IPS DF 4.7 (cell line): ENCODE results near the gene TUBB3.

ENCODE experiments used
- DNase-seq: peaks from one replicate; pipeline ENCODE4 v3.0.0-alpha.2; 2013; ENCODE audit warnings: low spot score; ENCODE audit errors: extremely low read depth

The TUBB3 gene

DNA sequence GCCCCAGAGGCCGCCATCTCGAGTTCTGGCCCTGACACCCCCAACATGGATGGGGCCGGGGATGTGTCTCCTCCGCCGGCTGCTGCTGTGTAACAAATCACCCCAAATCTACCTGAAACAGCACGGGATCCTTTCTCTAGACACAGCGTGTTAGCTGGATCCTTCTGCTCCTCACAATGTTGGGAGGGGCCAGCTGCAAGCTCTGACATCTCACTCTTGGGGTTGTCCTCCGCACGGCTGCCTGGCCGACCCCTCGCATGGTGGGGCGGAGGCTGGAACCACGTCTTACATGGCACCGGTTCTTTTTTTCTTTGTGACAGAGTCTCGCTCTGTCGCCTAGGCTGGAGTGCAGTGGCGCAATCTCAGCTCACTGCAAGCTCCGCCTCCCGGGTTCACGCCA, 13.8 kb downstream of the TUBB3 start:
- DNase-seq = no peak

GRCh38 chr16:89938175-89938885, 15.2 kb downstream of the TUBB3 start:
- no peak for DNase-seq

DNA sequence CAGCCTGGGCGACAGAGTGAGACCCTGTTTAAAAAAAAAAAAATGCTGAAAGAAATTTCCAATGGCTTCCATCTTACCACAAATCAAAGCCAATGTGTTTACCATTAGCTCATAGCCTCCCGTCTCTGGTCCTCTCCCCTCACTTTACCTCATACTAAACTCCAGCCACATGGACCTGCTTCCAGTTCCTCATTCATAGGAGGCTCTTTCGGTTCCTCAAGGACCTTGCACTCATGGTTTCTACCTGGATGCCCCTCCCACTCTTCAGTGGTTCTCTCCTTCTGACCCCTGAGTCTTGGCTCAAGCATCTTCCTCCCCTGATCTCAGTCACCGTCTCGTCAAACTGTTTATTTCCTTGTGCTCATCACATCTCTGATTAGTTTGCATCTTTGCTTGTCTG, 21.6 kb downstream of the TUBB3 start:
- DNase-seq = no peak

- no peak for DNase-seq
Measured at GRCh38 chr16:89945654-89946053, 22.5 kb downstream of the TUBB3 start.

- no peak for DNase-seq
Measured at GRCh38 chr16:89946515-89946914, 23.4 kb downstream of the TUBB3 start.

DNA sequence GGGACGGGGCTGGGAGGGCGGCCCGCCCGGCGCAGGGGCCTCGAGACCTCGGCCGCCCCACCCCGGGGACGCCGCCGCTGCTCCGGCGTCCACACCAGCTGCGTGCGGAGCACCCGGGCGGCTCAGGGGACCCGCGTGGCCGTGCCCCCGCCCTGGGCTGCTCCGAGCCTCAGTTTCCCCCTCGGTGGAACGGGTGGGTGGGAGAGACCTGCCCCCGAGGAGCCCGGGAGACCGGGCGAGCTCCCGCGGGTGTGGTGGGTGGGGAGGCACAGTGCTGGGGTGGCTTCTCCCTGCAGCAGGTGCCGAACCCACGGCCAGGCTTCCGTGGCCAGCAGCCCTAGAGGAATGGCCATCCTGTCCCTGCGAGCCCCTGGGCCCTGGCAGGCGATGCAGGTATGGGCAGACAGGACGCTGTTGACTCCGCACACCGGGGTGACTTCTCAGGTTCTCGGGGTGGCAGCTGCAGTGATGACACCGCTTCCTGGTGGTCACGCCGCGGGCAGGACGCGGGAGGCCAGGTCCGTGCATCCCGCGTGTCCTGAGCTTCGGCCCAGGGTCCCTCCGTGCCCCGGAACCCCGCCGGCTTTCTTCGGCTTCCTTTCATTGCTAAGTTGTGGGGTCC, 26.1 kb downstream of the TUBB3 start:
- no peak for DNase-seq

GRCh38 chr16:89949756-89950155, 26.6 kb downstream of the TUBB3 start:
- DNase-seq = no peak

- no peak for DNase-seq
Measured at GRCh38 chr16:89951509-89951908, 28.4 kb downstream of the TUBB3 start.

DNA sequence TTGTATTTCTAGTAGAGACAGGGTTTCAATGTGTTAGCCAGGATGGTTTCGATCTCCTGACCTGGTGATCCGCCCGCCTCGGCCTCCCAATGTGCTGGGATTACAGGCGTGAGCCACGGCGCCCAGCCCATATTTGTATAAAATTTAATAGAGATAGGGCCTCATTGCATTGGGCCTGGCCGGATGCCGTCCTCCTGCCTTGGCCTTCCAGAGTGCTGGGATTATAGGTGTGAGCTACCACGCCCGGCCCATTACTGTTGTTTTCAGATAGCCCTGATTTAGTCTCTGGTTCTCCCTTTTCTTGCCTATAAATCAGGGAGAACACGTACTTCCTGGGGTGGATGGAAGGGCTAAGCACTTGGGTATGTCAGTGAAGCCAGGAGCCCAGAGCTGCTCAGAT, 28.9 kb downstream of the TUBB3 start:
- no peak for DNase-seq

DNA sequence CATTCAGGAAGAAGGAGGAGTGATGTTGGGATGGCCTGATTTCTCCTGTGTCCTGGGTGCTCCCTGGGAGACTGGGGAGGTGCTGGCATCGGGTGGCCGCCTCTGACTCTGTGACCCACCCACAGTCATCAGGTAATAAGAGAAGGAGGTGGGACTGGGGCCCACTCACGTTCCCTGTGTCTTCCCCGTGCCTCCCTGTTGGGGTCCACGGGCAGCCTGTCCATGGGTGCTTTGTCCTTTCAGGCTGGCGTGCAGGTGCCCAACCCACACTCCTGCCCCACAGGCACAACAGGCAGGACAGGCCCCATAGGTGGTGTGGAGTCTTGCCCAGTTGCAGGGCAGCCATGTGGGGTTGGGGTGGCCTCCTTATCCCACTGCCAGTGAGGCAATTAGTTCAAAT, 29.4 kb downstream of the TUBB3 start:
- DNase-seq = no peak

GRCh38 chr16:89953671-89954406, 30.7 kb downstream of the TUBB3 start:
- no peak for DNase-seq

DNA sequence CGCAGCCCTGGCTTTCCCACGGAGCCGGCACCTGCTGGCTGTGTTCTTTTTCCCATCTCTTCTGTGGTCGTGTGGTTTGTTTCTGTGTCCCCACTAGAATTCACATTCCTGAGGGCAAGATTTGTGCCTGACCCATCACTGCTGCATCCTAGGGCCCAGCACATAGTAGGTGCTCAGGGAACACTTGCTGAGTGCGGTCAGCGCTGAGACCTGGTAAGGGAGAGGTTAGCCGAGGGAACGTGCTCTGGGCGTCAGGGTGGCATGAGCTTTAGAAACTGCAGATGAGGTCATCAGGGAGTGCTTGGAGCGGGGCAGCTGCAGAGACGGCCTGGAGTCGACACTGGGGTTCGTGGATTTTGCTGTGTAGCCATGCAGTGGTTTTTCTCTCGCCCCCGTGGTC, 31.3 kb downstream of the TUBB3 start:
- DNase-seq = no peak

DNA sequence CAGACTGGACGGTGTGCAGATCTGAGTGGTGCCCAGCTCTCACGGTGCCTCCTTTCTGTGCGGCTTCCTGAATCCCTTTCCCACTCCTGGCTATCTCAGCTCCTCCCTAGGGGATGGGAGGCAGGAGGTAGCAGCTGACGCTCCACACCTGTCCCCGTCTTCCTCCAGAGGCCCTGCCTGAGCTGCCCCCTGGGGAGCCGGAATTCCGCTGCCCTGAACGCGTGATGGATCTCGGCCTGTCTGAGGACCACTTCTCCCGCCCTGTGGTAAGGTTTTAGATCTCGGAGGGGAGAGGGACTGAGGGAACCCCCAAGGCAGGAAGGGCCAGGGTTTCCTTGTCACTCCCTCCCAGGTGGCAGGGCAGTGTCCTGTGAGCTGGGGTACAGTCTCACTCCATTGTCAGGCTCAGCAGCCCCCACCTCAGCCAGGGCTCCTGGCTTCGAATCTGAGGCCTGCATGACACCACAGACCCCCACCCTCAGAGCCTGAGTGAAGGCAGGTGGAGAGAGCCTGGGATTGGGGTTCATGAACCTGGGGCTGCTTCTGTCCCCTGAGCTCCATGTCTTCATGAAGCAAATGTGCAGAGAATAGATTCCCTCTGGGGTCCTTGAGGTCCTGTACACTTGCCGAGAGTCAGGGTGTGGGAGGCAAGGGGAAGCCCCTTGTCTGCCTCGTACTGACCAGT, 32.0 kb downstream of the TUBB3 start:
- DNase-seq = no peak

GRCh38 chr16:89956505-89957215, 33.5 kb downstream of the TUBB3 start:
- DNase-seq = no peak

DNA sequence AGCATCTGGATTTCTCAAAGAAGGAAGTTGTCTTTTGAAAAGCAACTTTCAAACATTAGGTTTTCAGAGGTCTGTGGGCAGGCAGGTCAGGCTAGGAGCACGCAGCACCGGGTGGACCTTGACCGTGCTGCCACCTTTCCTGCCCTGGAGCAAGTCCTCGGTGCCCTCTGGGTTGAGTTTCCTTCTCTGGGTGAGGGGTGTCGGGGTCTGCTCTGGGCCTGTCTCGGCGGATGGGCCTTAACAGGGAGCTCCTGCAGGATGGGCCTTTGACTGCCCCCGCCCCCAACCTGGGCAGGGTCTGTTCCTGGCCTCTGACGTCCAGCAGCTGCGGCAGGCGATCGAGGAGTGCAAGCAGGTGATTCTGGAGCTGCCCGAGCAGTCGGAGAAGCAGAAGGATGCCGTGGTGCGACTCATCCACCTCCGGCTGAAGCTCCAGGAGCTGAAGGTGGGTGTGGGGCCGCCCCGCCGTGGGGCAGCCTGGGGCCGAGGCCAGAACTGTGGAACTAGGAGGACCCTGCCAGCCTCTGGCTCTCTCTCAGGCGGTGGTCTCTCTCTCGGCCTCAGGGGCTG, 34.2 kb downstream of the TUBB3 start:
- DNase-seq = no peak

DNA sequence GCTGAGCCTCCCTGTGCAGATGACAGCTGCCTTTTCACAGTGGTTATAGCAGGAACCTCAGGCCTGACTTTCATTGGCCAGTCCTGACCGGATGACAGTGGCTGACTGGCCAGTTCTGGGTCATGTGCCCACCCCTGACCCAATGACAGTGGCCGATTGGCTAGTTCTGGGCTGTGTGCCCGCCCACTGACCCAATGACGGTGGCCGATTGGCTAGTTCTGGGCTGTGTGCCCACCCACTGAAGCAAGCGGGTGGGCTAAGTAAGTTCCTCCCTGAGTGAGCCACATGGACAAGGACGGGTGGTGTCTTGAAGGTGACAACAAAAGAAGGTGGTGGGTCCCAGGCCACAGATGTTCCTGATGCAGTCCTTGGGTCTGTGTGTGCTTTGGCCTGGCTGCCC, 34.9 kb downstream of the TUBB3 start:
- no peak for DNase-seq

GRCh38 chr16:89958596-89958995, 35.5 kb downstream of the TUBB3 start:
- no peak for DNase-seq

DNA sequence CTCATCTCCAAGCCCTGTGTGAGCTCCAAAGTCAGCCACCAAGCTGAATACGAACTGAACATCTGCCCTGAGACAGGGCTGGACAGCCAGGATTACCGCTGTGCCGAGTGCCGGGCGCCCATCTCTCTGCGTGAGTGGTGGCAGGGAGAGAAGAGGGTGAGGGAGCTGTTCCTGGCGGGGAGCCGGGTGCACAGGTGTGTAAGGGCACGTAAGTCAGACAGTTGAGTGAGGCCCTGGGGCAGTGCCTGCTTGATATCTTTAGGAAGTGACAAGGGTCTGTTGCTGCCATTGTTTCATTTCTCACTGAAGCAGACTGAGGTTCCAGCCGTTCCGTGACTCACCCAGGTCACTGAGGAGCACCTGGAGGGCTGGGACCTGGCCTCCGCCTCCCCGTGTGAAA, 37.8 kb downstream of the TUBB3 start:
- no peak for DNase-seq

DNA sequence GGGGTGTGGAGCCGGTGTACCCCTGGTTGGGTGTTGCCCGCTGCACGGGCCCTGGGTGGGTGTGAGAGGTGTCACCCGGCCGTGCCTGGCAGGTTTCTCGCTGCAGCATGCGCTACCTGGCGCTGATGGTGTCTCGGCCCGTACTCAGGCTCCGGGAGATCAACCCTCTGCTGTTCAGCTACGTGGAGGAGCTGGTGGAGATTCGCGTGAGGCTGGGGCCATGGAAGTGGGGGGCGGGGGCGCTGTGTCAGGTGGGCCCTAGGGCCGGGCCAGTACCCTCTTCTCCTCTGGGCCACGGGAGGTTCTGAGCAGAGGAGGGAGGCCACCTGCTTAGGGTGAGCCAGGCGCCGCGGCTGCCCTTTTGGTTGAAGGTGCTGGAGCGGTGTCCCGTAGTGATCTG, 38.8 kb downstream of the TUBB3 start:
- no peak for DNase-seq

DNA sequence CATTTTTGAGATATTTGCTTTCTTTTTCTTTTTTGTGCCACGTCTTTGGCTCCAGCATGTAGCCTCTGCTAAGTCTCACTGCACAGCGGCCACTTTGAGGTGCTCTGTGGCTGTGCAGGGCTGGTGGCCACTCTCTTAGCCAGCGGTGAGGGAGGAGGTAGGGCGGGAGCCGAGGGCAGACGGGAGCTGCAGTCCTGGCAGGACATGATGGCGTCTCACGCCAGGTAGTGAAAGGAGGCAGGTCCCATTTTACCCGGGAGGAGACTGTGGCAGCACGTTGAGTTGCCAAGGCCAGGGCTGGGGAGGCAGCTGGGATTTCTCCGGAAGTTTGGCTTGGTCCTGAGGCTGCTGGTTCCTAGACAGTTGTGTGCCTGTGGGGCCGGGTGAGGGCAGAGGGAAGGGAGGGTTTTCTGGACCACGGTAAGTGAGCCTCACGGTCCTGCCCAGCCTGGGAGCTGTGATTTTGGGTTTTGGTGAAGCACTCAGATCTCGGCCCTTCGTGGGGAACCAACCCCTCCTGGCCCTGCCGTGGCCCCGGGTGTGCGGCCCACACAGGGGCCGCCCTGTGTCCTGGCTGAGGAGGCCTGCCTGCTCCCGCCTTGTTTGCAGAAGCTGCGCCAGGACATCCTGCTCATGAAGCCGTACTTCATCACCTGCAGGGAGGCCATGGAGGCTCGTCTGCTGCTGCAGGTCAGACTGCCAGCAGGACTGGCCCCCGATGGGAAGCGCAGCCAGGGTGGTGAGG, 39.8 kb downstream of the TUBB3 start:
- no peak for DNase-seq
